Hematopoietic multipotent progenitor cell treated with erythropoietin and hydrocortisone succinate and interleukin-3 and kit ligand, for 15 days (in vitro differentiated cells): ENCODE data around the gene ADAMTS3.

Experiments used
- DNase-seq: peaks from one replicate; pipeline ENCODE4 v3.0.0-alpha.2; 2015; ENCODE audit warnings: low spot score

ADAMTS3 gene

DNA sequence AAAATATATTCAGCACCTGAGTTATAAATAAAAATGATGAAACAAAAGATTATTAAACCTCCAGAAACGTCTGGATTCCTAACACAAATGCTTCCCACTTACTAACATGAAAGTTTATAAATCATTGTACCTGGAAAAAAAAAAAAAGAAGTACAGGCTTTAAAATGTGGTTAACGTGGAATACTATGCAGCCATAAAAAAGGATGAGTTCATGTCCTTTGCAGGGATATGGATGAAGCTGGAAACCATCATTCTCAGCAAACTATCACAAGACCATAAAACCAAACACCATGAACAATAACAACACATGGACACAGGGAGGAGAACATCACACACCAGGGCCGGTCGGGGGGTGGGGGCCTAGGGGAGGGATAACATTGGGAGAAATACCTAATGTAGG lies 160.5 kb downstream of the ADAMTS3 start:
- DNase-seq, result no peak

DNA sequence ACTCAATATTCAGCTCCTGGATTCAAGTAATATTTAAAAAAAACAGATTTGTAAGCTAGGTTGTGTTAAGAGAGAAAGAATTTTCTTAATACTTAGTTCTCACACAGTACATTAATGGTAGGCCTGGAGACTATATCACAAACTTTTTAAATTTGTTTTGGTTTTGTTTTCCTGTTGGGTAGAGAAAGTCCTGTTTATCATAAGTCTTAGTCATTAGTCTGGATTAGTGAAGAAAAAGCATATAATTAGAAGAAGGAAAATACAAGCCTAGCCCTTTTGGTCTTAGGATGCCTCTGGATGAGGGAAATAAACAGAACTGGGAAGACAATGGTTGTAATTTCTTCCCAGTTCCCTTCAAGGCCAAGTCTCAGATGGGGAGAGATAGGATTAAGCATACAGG lies 163.6 kb downstream of the ADAMTS3 start:
- DNase-seq, result no peak

DNA sequence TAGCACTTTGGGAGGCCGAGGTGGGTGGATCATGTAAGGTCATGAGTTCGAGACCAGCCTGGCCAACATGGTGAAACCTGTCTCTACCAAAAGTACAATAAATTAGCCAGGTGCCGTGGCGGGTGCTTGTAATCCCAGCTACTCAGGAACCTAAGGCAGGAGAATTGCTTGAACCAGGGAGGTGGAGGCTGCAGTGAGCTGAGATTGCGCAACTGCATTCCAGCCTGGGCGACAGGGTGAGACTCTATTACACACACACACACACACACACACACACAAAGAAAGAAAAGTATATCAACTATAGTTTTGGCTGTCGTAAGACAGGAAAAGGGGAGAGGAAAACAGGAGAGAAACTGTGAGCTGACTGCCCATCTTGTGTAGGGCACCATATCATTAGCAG lies 171.7 kb downstream of the ADAMTS3 start:
- no peak for DNase-seq

DNA sequence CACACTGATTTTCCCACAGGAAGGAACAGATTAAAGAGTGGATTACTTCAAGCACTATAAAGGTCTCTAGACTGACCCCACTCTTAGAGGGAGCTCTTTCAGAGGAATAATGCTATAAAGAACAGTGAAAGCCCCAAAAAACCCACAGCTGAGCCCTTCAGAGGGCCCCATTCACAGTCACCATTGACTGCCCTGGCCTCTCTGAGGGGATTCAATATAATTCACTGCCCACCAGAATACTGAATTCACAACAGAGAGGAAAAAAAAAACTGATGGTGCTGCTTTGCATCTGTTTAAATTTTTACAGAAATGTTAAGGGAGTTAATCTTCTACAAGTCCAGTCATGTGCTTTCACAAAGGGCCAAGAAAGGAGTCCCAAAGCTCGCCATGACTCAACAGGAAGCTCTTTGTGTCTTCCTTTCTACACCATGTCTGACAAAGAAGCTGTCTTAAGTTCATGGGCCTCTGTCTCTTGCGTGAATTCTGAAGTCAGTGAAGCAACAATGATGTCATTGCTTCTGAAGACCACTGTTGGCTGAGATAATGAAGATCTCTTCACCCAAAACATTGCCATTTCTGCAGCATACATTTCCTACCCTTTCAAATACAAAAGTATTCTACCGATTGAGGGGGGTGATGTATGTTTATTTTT lies 174.9 kb downstream of the ADAMTS3 start:
- no peak for DNase-seq

DNA sequence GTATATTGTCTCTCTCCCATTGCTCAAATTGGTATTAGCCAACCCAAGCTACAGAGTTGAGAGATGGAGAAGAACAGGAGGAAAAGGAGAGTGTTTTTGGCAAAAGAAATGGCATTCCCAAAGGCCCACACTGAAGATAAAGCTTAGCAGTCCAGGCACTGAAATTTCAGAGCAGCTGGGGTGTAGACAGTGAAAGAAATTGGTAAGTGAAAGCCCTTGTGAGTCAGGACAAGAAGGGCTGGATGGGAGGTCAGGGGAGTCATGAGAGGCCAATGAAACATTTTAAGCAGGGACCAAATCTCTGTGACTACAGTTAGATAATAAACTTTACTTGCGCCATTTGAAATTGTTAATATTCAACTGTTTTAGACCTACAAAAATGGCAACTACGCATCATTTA lies 177.7 kb downstream of the ADAMTS3 start:
- no peak for DNase-seq

DNA sequence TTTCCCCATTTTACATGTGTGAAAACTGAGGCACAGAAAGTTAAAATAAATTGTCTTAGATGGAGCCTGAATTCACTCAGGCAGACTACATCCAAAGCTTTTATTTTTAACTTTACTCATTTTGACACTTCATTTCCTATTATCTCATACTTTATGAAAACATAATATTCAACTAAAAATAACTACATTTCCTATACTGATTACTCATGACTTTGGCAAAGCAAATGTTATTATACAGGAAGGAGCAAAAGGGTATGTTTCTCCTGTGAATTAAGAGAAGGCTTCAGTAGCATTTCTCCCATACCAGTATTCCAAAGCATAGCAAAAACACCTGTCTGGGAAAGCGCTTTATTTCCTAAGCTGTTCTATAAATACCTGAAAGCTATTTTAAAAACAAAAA lies 178.6 kb downstream of the ADAMTS3 start:
- no peak for DNase-seq

DNA sequence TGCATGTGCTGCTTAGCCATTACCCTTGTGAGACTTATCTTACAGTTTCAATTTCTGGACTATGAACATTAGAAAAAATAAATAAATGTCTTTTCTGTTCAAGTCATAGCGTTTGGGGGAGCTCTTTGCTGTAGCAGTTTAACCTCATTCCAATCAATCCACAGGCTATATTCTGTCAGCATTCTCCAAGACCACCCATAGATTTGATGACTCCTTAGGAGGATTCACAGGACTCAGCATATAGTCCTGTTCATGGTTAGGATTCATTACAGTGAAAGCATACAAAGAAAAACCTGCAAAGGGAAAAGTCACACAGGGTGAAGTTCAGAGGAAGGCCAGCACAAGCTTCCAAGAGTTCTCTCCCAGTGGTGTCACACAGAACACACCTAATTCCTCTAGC lies 180.5 kb downstream of the ADAMTS3 start:
- no peak for DNase-seq

DNA sequence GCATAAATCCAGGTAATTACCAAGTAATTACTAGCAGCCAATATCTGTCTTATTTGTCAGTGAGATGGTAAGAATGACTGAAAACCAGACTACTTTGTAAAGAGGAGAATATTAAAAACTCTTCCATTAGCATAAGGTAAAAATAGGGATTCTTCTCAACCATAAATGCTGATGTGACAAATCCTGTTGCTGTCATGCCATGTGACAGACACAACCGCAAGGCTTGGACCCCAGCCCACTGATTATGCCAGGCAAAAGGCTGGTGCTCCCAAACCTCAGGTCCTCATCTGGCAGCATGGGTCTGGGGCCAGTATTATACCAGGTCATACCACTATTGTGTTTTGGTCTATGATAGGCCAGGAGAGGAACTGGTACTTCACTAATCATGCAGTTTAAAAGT lies 181.1 kb downstream of the ADAMTS3 start:
- no peak for DNase-seq

DNA sequence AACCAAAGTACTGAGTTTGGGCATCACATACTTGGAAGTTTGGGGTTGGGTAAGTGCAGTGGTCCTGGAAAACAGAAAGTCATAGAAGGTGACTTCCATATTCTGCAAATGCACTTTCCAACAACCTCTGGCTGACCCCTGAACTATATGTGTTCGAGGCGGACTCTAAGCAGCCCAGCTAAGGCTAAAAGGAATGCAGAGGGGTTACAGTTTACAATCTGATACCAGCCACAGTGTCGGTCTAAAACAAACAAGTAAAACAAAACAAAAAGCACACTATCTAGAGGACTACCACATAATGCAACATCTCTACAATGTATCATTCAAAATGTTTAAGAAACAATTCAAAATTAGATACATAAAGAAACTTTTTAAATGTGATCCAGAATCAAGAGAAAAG lies 185.6 kb downstream of the ADAMTS3 start:
- DNase-seq, result no peak

DNA sequence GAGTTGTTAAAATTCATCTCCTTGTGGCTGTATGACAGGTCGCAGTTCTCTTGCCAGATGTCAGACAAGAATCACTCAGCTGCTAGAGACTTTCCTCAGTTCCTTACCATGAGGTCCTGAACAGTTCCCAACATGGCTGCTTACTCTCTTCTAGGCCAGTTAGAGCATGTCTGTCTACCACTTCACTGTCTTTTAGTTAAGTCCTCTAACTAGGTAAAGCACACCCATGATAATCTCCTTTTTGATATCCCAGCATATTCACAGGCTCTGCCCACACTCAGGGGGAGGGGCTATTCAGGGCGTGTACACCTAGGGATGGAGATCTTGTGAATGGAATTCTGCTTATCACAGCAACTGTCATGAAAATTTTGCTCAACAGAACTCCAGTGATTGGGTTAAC lies 190.1 kb downstream of the ADAMTS3 start:
- no peak for DNase-seq

DNA sequence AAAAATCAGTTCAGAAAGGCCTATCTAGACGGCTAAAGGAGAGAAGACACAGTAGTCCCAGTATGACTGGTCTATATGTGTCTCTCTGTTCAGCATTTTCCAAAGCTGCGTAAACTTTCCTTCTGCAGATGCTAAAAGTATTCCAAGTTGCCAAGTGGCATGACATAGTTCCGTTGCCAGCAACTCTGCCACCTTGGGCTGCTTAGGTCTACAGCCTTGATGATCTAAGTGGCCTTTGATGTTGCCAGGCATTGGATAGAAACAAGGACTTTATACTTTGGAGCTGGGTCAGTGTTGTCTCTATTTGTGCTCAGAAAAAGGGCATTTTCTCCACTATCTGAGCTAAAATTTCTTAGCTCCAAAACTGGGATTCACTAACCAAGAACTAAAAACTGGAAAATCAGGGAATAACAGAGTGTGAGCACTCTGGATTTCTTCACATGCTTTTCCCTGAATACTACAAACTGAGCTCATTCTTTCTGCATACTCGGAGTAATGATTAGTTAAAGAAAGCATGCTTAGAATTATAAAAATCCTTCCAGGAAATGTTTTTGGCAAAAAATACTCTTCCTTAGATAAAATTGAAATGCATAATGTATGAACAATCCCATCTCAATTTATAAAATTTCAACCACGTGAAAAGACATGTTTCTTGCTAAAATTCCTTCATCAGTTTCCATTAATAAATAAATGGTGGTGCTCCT lies 191.4 kb downstream of the ADAMTS3 start:
- DNase-seq, result no peak

DNA sequence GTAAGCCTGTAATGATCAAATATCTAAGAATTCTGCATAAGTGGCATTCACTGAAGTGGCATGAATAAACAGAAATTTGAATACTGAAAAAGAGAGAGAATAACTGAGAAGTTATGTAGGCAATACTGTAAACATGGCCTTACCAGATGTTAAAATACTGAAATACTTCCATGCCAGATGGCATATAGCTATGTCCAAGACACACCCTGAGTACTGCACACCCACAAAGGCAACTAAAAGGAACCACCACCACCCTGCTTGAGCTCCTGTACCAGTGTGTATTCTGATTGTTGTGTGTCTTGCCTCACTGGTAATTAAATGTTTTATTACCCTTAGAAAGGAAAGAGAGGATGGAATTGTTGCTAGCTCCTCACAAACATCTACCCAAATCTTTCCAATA lies 192.1 kb downstream of the ADAMTS3 start:
- no peak for DNase-seq

DNA sequence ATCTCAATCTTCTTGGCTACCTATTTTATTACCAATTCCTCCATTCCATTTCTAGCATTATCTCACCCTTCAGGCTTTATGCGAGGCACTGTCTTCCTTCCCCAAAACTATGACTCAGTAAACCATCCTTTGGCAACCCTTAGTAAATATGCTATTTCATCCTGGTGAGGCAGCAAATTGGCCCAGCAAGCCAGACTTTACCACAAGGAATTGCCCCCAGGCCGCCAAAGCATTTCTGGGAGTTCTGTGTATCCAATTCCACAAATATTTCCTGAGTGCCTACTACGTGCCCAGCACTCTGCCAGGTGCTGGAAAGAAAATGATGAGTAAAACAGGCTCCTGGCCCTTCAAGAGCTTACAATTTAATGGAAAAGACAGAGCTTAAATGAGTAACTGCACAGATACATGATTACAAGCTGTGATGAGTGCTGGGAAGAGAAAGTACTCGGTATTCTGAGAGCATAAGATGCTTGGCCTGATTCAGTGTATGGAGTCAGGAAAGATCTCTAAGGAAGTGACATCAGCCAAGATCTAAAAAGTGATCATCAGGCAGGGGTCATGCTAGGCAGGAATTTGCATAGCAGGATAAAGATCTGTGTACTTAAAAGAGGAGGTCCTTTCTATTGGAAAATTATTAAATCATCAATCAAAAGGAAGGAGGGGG lies 193.8 kb downstream of the ADAMTS3 start:
- DNase-seq, result no peak

DNA sequence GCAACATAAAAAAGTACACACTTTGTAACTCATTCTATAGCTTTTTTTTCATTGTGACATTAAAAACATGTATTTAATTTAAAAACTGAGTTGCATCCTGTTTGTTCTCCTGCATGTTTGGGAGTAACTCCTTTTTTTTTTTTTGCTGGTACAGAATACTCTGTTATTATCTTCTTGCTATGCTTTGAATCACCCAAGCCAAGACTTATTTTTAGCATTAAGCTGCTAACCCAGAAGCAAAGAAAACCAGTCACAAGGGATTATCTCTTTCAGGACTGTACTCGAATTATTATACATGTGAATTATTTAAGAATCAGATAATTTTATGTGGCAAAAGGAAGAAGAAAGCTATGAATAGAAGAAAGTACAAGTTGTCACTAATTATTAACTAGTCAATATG lies 194.9 kb downstream of the ADAMTS3 start:
- DNase-seq, result no peak

DNA sequence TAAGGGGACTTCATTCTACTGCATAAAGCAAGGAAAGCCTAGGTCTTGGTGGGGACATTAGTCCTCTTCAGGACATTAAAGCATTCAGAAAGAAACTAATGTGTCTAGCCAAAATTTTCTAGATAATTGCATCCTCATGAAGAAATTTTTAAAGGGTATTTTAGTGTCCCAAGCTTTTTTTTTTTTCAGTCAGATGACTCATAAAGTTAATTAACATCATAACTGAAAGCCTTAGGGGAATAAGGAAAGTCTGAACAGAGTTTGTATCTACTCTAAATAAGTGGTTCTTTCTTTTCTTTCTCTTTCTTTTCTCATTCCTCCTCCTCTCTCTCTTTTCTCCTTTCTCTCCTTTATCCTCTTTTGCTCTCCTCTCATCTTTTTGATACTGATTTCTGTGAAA lies 202.4 kb downstream of the ADAMTS3 start:
- no peak for DNase-seq

DNA sequence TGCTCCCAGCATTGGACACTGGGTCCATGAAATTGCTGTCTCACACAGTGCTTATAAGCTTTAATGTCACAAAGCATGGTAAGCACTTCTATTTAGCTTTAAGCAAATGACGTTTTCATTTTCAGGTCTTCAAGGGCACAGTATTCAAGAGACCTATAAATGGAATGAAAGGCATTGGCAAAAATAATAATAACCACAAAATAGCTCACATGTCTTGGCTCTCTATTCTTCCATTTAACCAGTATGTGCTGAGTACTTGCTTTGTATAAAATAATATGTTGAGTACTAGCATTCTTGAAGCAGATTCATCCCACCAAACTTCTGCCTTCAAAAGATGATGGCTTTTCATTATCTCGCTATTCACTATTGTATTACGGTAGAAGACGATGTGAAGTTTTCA lies 203.0 kb downstream of the ADAMTS3 start:
- DNase-seq, result no peak

DNA sequence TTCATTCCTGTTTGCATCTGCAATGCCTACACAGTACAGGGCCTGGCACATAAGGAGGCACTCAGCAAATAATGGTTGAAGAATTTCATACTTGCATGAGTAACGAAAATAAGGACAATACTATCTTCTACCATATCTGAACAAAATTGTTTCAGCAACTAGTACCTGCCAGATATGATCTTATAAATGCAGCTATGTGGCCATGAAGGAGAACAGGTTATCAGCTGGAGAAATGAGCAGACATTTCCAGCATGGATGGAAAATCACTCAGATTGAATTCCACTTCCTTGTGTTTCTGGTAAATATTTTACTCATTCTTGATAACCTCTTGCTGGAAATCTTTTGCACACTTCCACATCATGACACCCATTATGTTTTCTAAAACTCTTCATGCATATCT lies 204.0 kb downstream of the ADAMTS3 start:
- DNase-seq, result no peak

DNA sequence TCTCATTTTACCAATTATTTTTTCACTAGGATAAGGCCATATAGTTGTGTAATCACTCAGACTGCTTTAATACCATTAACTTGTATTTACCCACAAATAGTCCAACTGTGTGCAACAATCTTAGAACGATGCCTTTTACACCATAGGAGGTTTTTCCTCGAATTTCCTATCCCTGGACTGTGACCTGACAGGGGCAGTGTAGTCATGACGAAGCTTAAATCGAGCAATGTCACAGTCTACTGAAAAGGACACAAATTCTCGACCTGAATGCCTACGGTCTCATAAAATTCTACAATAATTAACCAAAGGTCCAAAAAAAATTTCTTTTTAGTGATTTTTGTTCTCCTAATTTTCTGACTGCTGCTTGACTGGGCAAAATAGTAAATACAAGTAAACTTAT lies 208.9 kb downstream of the ADAMTS3 start:
- no peak for DNase-seq

DNA sequence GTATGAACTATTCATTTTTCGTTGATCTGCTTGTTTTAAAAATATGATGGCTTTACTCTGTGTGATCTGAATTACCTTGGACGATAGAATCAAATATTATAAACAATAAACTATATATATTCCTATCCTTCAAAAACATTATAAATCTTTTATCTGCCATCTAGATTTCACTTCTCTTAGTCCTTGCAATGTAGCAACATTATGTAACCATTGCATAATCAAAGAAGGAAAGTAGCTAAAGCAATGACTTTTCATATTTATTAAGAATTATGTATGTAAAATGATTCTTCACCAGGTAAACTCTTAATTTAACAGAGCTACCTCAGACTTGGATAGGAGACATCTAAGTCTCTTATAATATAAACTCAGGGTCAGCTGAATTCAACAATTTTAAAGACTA lies 210.5 kb downstream of the ADAMTS3 start:
- DNase-seq, result no peak

DNA sequence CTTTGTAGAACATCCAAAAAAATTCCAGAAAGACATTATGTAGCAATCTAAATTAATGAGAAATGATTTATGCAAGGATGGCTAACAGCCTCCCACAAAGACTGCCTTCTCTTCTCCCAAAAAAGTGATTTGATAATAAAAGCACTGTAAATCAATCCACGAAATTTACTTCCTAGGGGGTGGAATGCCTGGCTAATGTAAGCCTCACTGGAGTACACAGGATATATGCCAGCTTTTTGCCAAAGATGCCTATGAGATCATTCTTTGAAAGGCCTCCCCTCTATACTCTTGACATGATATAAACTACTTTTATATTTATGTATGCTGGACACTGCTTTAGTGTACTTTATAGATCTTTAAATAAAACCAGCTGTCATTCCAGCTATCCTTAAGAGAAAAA lies 211.1 kb downstream of the ADAMTS3 start:
- DNase-seq, result no peak

DNA sequence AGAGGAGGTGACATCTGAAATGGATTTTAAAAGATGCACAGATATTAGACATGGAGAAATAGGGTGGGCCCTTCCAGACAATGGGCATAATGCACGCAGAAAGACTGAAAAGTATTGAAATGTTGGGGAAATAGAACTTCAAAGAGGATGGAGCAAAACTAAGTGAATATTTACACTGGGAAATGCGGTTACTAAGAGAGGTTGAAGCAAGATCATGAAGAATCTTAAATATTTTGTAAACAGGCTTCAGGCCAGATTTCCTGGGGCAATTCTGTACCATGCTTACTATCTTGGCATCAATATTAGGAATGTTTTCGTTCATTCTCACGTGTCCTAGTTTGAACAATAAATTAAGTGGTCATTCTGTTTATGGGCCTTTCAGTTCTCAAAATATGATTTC lies 216.3 kb downstream of the ADAMTS3 start:
- no peak for DNase-seq

DNA sequence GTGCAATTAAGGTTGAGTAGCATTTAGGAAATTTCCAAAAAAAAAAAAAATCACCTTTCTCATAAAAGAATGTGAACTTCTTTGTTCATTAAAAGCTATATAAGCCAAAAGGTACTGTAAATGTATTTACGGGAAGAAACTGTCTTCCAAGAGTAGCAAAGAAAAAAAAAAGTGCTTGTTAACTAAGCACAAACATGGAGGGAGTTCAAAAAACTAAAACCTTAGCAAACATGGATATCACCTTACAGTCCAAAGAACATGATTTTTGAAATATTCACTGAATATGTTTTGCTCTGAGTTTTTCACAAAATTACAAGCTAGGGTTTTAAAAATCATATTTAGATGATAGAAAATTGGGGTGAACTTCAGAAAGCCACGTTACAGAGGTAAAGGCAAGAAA lies 217.5 kb downstream of the ADAMTS3 start:
- no peak for DNase-seq

DNA sequence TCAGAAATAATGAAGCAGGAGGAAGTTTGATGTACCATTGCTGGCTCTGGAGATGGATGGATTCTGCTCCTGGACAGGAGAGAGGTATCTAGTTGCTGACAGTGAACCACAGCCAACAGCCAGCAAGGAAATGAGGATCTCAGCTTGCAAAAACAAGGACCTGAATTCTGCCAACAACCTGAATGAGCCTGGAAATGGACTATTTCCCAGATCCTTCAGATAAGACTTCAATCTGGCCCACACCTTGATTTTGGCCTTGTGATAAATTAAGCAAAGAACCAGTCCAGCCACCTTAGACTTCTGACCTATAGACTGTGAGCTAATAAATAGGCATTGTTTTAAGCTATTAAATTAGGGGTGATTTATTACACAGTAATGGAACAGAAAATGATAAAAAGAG lies 220.3 kb downstream of the ADAMTS3 start:
- no peak for DNase-seq

DNA sequence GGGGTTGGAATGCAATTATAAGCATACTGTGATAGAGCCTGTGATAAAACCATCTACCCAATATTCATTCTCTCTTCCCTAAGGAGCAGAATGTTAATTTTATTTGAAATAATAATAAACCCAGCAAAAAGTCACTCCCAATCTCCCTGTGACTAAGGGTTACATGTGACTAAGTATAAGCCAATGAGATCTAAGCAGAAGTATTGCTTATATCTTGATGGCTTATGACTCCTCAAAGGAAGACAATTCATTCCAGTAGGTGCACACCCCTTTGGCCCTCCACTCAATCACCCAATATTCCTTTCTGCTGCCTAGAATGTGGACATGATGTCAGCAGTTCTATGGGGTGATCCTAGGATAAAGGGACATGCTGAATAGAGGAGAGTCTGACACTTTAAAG lies 224.6 kb downstream of the ADAMTS3 start:
- DNase-seq, result no peak
